Glutamatergic neuron (in vitro differentiated cells): ENCODE measurements around the gene MT1H. TPM values are rescaled to one million over a fixed set of nuclear protein-coding genes. Genes with fewer than 3 reads are reported as not detected.
"Not testable (repeated sequence)": the region's sequence is repeated elsewhere in the genome, so short reads cannot be mapped to it uniquely, and the experiment has no call there.

Experiments used
- DNase-seq: peaks from one replicate; pipeline ENCODE4 v3.0.0; 2022
- H3K27ac Mint-ChIP-seq: one replicate; pipeline ENCODE4 v1.8.0; 2020; ENCODE audit warnings: mild to moderate bottlenecking, mixed read lengths, inconsistent platforms; ENCODE audit not compliant: unreplicated experiment
- H3K27me3 Mint-ChIP-seq: one replicate; pipeline ENCODE4 v1.8.0; 2020; ENCODE audit warnings: mild to moderate bottlenecking, moderate library complexity, mixed read lengths, inconsistent platforms; ENCODE audit not compliant: unreplicated experiment
- H3K36me3 Mint-ChIP-seq: one replicate; pipeline ENCODE4 v1.8.0; 2020; ENCODE audit warnings: mild to moderate bottlenecking, mixed read lengths, inconsistent platforms; ENCODE audit not compliant: unreplicated experiment
- H3K4me1 Mint-ChIP-seq: one replicate; pipeline ENCODE4 v1.8.0; 2020; ENCODE audit warnings: mild to moderate bottlenecking, low read depth, mixed read lengths, inconsistent platforms; ENCODE audit not compliant: unreplicated experiment
- H3K4me3 Mint-ChIP-seq: one replicate; pipeline ENCODE4 v1.8.0; 2020; ENCODE audit warnings: mild to moderate bottlenecking, mixed read lengths, inconsistent platforms; ENCODE audit not compliant: unreplicated experiment
- H3K9me3 Mint-ChIP-seq: one replicate; pipeline ENCODE4 v1.8.0; 2020; ENCODE audit warnings: mild to moderate bottlenecking, moderate library complexity, mixed read lengths, inconsistent platforms; ENCODE audit not compliant: unreplicated experiment
- total RNA-seq: library from RNA; stranded (reverse); fragmentation: NEBNext Ultra II Directional; extraction: Animal tissue kit (Norgen Biotek cat#: 25700); gene quantifications from one replicate; pipeline ENCODE4 v1.2.1, GENCODE V29; 2021; ENCODE audit not compliant: unreplicated experiment
- TF ChIP-seq, protein P1 (sequence below): fragments of 200-600 bp; sonication (generic); IDR thresholded peaks from one replicate; pipeline ENCODE4 v1.5.0; 2021; ENCODE audit not compliant: partially characterized antibody, unreplicated experiment

The MT1H gene
- total RNA-seq, 1 donor from 2014 or later = not detected

DNA sequence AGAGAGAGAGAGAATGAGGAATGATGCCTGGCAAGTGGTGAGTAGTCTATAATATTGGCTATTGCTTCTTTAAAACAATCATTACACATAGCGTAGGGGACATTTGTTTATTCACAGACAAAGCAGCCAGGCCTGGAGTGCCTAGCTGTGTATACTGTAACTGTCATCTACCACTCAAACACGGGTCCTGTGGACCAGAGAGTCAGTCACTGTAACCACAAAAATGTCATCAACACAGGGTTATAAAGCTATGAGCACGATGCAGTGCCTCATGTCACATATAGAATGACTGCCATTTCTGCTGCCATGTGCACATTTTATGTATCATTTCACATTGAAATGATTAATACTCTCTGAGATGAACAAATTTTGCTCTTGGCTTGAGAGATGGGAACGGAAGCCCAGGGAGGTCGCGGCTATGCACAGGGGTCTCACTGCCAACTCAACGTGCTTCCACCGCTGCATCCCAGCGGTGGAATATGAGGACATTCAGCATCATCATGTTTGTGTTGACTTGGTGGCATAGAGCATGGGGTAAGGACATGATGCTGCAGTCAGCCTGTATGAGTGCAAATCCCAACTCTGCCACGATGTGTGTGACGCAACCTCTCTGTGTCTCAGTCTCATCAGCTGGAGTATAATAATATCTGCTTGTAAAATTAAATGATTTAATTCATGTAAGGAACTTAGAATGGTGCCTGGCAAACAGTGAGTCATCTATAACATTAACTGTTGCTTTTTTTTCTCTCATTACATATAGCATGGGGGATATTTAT is 3.3 kb downstream of the MT1H start:
- Mint-ChIP-seq H3K36me3 (no peaks in the 10 kb centered on the region), H3K4me1 (peaks cover 6% of the 10 kb centered on the region), H3K9me3 (no peaks in the 10 kb centered on the region), H3K27me3 (peaks cover 47% of the 10 kb centered on the region), H3K4me3 (no peak overlapping the region), H3K27ac (no peak overlapping the region)
- DNase-seq = no peak
- TF ChIP-seq, protein P1, sequence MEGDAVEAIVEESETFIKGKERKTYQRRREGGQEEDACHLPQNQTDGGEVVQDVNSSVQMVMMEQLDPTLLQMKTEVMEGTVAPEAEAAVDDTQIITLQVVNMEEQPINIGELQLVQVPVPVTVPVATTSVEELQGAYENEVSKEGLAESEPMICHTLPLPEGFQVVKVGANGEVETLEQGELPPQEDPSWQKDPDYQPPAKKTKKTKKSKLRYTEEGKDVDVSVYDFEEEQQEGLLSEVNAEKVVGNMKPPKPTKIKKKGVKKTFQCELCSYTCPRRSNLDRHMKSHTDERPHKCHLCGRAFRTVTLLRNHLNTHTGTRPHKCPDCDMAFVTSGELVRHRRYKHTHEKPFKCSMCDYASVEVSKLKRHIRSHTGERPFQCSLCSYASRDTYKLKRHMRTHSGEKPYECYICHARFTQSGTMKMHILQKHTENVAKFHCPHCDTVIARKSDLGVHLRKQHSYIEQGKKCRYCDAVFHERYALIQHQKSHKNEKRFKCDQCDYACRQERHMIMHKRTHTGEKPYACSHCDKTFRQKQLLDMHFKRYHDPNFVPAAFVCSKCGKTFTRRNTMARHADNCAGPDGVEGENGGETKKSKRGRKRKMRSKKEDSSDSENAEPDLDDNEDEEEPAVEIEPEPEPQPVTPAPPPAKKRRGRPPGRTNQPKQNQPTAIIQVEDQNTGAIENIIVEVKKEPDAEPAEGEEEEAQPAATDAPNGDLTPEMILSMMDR = no peak

DNA sequence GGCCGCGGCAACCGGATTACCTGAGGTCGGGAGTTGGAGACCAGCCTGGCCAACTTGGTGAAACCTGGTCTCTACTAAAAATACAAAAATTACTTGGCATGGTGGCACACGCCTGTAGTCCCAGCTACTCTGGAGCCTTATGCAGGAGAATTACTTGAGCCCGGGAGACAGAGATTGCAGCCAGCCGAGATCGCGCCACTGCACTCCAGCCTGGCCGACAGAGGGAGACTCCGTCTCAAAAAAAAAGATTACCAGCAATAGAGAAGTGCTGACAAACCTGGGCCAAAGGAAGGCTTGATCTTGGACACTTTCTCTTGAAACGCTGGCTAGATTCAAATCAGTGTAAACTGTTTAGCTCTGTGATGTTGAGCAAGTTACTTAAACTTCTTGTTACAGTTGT is 4.3 kb downstream of the MT1H start:
- H3K4me3 Mint-ChIP-seq = no peak overlapping the region
- no peak overlapping the region for H3K27ac Mint-ChIP-seq
- DNase-seq = peak; percentile 58
- H3K27me3 Mint-ChIP-seq = peaks cover 39% of the 10 kb centered on the region
- no peaks in the 10 kb centered on the region for H3K36me3 Mint-ChIP-seq
- TF ChIP-seq, protein P1 = peak; percentile 32
- peaks cover 6% of the 10 kb centered on the region for H3K4me1 Mint-ChIP-seq
- no peaks in the 10 kb centered on the region for H3K9me3 Mint-ChIP-seq

DNA sequence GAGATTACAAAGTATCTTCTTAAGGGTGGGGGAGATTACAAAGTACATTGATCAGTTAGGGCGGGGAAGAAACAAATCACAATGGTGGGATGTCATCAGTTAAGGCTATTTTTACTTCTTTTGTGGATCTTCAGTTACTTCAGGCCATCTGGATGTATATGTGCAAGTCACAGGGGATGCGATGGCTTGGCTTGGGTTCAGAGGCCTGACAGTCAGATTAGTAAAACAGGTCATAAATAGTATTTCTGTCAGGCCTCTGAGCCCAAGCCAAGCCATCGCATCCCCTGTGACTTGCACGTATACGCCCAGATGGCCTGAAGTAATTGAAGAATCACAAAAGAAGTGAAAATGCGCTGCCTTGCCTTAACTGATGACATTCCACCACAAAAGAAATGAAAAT is 5.0 kb downstream of the MT1H start:
- peaks cover 36% of the 10 kb centered on the region for H3K27me3 Mint-ChIP-seq
- DNase-seq, H3K4me1 Mint-ChIP-seq, H3K9me3 Mint-ChIP-seq, H3K36me3 Mint-ChIP-seq, H3K27ac Mint-ChIP-seq, H3K4me3 Mint-ChIP-seq: not testable (repeated sequence)

DNA sequence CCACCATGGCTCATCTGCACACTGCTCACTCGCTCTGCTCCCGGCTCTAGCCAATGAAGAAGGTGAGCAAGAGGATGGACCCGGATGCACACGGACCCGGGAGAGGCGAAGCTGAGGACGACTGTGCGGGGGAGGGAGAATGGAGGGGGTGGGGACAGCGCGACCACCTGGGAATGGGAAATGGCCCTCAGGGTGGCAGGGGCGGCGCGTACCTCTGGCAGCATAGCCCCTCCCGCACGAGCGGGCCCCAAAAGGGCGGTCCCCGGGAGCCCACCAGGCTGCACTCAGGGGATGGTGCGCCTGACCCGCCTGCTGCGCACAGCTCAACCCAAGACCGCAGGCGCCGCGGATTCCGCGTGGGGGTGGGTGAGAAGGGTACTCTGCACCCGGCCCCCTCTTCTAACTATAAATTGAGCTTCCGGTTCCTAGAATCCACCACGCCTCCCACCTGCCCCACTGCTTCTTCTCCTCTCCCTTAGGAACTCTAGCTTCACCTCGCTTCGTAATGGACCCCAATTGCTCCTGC is 6.1 kb downstream of the MT1H start:
- no peak for DNase-seq
- peak overlapping the region; percentile 79 for H3K4me3 Mint-ChIP-seq
- TF ChIP-seq, protein P1 = no peak
- H3K27ac Mint-ChIP-seq = no peak overlapping the region
- H3K27me3 Mint-ChIP-seq = peaks cover 31% of the 10 kb centered on the region
- peaks cover 6% of the 10 kb centered on the region for H3K4me1 Mint-ChIP-seq
- no peaks in the 10 kb centered on the region for H3K36me3 Mint-ChIP-seq
- H3K9me3 Mint-ChIP-seq = no peaks in the 10 kb centered on the region

DNA sequence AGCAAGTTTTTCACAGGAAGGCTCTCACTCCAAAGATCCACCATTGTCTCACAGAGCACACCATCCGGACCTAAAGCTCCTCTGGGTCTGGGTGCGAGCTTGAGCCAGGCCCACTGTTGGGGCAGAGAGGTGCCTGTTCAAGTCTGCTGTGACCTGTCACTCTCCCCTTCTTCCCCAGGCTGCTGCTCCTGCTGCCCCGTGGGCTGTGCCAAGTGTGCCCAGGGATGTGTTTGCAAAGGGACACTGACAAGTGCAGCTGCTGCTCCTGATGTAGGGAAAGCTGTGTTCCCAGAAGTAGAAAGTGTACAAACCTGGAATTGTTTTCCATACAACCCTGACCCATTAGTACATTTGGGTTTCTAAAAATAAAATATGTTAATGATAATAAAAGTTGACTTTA is 7.9 kb downstream of the MT1H start:
- Mint-ChIP-seq H3K27ac (no peak overlapping the region), H3K4me1 (peaks cover 10% of the 10 kb centered on the region), H3K27me3 (peaks cover 21% of the 10 kb centered on the region), H3K4me3 (no peak overlapping the region), H3K9me3 (peaks cover 1% of the 10 kb centered on the region), H3K36me3 (no peaks in the 10 kb centered on the region)
- no peak for DNase-seq
- TF ChIP-seq, protein P1 = no peak
